Transverse colon (tissue), 4 donors: ENCODE results near the gene TEX30. TPM values are rescaled to one million over a fixed set of nuclear protein-coding genes. Genes with fewer than 3 reads are reported as not detected.

Experiments used
- DNase-seq: peaks from one replicate; pipeline ENCODE4 v3.0.0-alpha.2; 2019
- H3K27ac ChIP-seq, 4 donors: fragments of 200-600 bp; sonication (generic); 2 replicates each; pipeline ENCODE4 v1.5.1; 2016 to 2018; ENCODE audit warnings: inconsistent platforms in 4 of 4
- H3K27me3 ChIP-seq: fragments of 200-600 bp; sonication (generic); 2 replicates; pipeline ENCODE4 v1.5.1; 2017; ENCODE audit warnings: inconsistent platforms
- H3K36me3 ChIP-seq, 4 donors: fragments of 200-600 bp; sonication (generic); 2 replicates each; pipeline ENCODE4 v1.5.1; 2017 to 2019; ENCODE audit warnings: inconsistent platforms in 4 of 4
- H3K4me1 ChIP-seq, 4 donors: fragments of 200-600 bp; sonication (generic); 2 replicates each; pipeline ENCODE4 v1.5.1; 2017 to 2020; ENCODE audit warnings: inconsistent platforms in 4 of 4
- H3K4me3 ChIP-seq, 4 donors: fragments of 200-600 bp; sonication (generic); 1 replicate in 1 of 4; 2 replicates in 3 of 4; pipeline versions ENCODE4 v1.5.1 to v1.6.1; 2017 to 2019; ENCODE audit warnings: inconsistent platforms in 4 of 4
- H3K9me3 ChIP-seq, 2 donors: fragments of 200-600 bp; sonication (generic); 2 replicates each; pipeline ENCODE4 v1.5.1; 2017 to 2019; ENCODE audit warnings: inconsistent platforms in 2 of 2
- EP300 ChIP-seq: sonication (generic); formaldehyde crosslinking; IDR thresholded peaks from one replicate; pipeline ENCODE4 v1.6.1; 2017; ENCODE audit warnings: antibody characterized with exemption, low read depth
- POLR2A ChIP-seq: fragments of 450-650 bp; IDR thresholded peaks from one replicate; pipeline ENCODE4 v1.6.1; 2016; ENCODE audit warnings: antibody characterized with exemption, mild to moderate bottlenecking, moderate library complexity
- POLR2AphosphoS5 ChIP-seq, 3 donors: sonication (generic); formaldehyde crosslinking; IDR thresholded peaks; one replicate each; pipeline ENCODE4 v1.6.1; 2016; ENCODE audit warnings: antibody characterized with exemption in 3 of 3
- WGBS, 2 donors: methylation state at CpG; one replicate each; pipeline ENCODE4 v1.1.5; 2018; ENCODE audit warnings: low coverage in 1 of 2; 5-methylcytosine and 5-hydroxymethylcytosine counted together
- in situ Hi-C, 4 donors: fragments of 200-750 bp; cut with MboI; loops; one replicate each; pipeline versions ENCODE4 v1.15.0 to v1.15.1; 2017; ENCODE audit warnings: low sequenced_read_pairs in 3 of 4, low pct_ligation_motif_present in 1 of 4, low pct_unique_long_range_greater_than_20kb in 1 of 4
- intact Hi-C: fragments of 100-400 bp; cut with DNase I; formaldehyde crosslinking; loops from one replicate; pipeline ENCODE4 v1.15.1; 2023; ENCODE audit warnings: low total_unique reads
- total RNA-seq, 4 donors: library from RNA; depleted of rRNA; stranded (reverse); fragments of >200 nt; gene quantifications; one replicate each; pipeline ENCODE4 v1.1.0, GENCODE V29; 2016
- TF ChIP-seq, protein P1 (sequence below), 5 experiments: fragments of 200-600 bp in 3 of 5; fragments of 450-650 bp in 2 of 5; sonication (generic) in 3 of 5; IDR thresholded peaks; 1 replicate in 2 of 5; 2 replicates in 3 of 5; pipeline ENCODE4 v1.5.1; 2016 to 2017; ENCODE audit warnings: antibody characterized with exemption in 5 of 5, inconsistent platforms in 3 of 5, mild to moderate bottlenecking in 2 of 5, moderate library complexity in 1 of 5

TEX30 gene
- total RNA-seq, 4 donors from 2014 or later = 5.4 to 6.0 (median 6.0) TPM; not detected in 1

DNA sequence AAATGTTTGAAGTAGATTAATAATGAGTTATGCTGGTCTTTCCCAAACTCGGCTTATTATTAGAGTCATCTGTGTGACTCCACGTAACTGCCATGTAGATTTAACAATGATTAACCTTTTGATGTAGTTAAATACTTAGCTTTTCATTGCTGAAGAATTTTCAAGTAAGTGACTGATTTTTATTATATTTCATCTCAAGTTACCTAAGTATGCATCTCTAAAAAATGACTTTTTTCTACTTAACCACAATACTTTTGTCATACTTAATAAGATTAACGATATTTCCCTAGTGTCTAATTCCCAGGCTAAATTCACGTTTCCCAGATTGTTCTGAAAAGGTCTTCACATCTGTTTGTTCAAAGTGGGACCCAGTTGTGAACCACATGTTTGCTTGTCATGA lies 43.1 kb upstream of the TEX30 start:
- in situ Hi-C loops (no loop called here), intact Hi-C loops (no loop called here)
- H3K27ac ChIP-seq = no peak overlapping the region
- H3K4me1 ChIP-seq = peaks cover 0 to 3% (median 0%) of the 10 kb centered on the region in 4 donors
- WGBS, 2 donors = 86 to 93% methylated on average over 4 of the region's 4 CpGs
- DNase-seq = no peak
- no peaks in the 10 kb centered on the region for H3K27me3 ChIP-seq
- H3K36me3 ChIP-seq = peaks cover 0 to 29% (median 2%) of the 10 kb centered on the region in 4 donors
- H3K4me3 ChIP-seq = no peak overlapping the region
- TF ChIP-seq POLR2A (no peak), POLR2AphosphoS5 (IDR thresholded peaks at IDR 0.05) (no peak)
- peaks cover 0 to 2% of the 10 kb centered on the region in 2 donors for H3K9me3 ChIP-seq

DNA sequence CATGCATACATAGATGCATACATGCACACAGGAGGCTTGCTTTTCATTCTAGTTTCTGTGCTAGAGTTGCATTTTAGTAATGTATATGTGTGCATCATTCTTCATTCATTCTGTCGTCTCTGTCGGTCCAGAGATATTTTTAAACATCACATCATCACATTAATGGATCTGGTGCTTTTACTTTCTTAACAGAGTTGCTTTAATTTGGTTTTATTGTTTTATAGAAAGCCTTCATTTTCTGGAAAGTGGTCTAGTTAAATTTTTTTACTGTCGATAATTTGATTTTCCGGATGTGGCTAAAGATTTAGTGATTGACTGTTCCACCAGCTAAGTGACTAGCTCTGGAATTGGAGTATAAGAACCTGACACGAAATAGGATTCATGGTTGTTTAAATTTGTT lies 42.2 kb upstream of the TEX30 start:
- DNase-seq = no peak
- H3K36me3 ChIP-seq = peaks cover 0 to 28% (median 2%) of the 10 kb centered on the region in 4 donors
- WGBS, 2 donors = 94% methylated on average over 5 of the region's 5 CpGs
- H3K27ac ChIP-seq = no peak overlapping the region
- in situ Hi-C loops (no loop called here), intact Hi-C loops (no loop called here)
- H3K9me3 ChIP-seq = peaks cover 0 to 9% of the 10 kb centered on the region in 2 donors
- peaks cover 0 to 3% (median 0%) of the 10 kb centered on the region in 4 donors for H3K4me1 ChIP-seq
- no peak for TF ChIP-seq EP300
- no peaks in the 10 kb centered on the region for H3K27me3 ChIP-seq
- no peak overlapping the region for H3K4me3 ChIP-seq

DNA sequence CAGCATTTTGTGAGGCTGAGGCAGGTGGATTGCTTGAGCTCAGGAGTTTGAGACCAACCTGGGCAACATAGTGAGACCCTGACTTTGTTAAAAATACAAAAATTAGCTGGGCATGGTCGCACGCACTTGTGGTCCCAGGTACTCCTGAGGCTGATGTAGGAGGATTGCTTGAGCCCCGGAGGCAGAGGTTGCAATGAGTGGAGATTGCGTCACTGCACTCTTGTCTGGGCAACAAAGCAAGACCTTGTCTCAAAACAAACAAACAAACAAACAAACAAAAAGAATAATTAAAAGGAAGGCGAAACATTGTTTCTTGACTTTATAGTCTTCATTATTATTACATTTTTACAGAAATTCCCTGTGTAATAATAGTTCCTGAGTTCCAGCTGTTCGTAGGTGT lies 41.2 kb upstream of the TEX30 start:
- H3K4me3 ChIP-seq = no peak overlapping the region
- no peak overlapping the region for H3K27ac ChIP-seq
- TF ChIP-seq POLR2A = no peak
- no peak for TF ChIP-seq EP300
- no peak for TF ChIP-seq POLR2AphosphoS5 (IDR thresholded peaks at IDR 0.05)
- TF ChIP-seq, protein P1, sequence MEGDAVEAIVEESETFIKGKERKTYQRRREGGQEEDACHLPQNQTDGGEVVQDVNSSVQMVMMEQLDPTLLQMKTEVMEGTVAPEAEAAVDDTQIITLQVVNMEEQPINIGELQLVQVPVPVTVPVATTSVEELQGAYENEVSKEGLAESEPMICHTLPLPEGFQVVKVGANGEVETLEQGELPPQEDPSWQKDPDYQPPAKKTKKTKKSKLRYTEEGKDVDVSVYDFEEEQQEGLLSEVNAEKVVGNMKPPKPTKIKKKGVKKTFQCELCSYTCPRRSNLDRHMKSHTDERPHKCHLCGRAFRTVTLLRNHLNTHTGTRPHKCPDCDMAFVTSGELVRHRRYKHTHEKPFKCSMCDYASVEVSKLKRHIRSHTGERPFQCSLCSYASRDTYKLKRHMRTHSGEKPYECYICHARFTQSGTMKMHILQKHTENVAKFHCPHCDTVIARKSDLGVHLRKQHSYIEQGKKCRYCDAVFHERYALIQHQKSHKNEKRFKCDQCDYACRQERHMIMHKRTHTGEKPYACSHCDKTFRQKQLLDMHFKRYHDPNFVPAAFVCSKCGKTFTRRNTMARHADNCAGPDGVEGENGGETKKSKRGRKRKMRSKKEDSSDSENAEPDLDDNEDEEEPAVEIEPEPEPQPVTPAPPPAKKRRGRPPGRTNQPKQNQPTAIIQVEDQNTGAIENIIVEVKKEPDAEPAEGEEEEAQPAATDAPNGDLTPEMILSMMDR (IDR thresholded peaks at IDR 0.05) = no peak
- DNase-seq = no peak
- H3K36me3 ChIP-seq = peaks cover 0 to 33% (median 2%) of the 10 kb centered on the region in 4 donors
- WGBS, 2 donors = 85 to 90% methylated on average over 6 of the region's 6 CpGs
- intact Hi-C loops (no loop called here), in situ Hi-C loops (no loop called here)
- H3K27me3 ChIP-seq = no peaks in the 10 kb centered on the region
- peaks cover 0 to 9% of the 10 kb centered on the region in 2 donors for H3K9me3 ChIP-seq
- H3K4me1 ChIP-seq = peaks cover 0 to 3% (median 0%) of the 10 kb centered on the region in 4 donors

DNA sequence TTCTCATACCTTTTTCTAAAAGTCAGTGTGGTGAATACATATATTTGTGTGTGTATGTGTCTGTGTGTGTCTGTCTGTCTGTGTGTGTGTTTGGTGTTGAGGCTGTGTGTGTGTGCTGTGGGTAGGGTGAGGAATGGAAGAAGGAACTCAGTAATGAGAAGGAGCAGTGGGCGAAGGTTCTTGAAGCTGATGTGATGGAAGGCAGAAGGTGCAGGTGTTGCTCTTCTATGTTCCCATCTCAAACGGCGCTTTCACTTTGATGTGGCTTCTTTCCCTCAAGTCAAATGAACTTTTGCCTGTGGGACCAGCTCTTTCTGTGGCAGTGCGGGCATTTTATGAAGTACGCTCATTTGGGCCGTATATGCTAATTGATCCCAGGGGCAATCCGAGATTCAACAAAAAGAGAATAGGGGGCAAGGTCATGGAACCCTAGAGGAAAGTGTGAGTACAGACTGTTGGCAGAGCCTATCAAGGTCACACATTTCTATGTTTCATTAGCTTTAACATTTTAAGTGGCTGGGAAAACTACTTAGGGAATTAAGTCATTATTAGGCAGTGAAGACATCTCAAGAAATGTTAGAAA lies 40.5 kb upstream of the TEX30 start:
- H3K9me3 ChIP-seq = peaks cover 0 to 9% of the 10 kb centered on the region in 2 donors
- 80 to 89% methylated on average over 5 to 7 of the region's 7 CpGs for WGBS, 2 donors
- in situ Hi-C loops = no loop called here
- intact Hi-C loops = no loop called here
- TF ChIP-seq POLR2AphosphoS5 (IDR thresholded peaks at IDR 0.05) (no peak), EP300 (no peak), POLR2A (no peak)
- TF ChIP-seq, protein P1 (IDR thresholded peaks at IDR 0.05) = no peak
- no peak overlapping the region for H3K4me3 ChIP-seq
- DNase-seq = no peak
- H3K27me3 ChIP-seq = no peaks in the 10 kb centered on the region
- H3K36me3 ChIP-seq = peaks cover 0 to 33% (median 2%) of the 10 kb centered on the region in 4 donors
- peaks cover 0 to 3% (median 0%) of the 10 kb centered on the region in 4 donors for H3K4me1 ChIP-seq
- no peak overlapping the region for H3K27ac ChIP-seq

DNA sequence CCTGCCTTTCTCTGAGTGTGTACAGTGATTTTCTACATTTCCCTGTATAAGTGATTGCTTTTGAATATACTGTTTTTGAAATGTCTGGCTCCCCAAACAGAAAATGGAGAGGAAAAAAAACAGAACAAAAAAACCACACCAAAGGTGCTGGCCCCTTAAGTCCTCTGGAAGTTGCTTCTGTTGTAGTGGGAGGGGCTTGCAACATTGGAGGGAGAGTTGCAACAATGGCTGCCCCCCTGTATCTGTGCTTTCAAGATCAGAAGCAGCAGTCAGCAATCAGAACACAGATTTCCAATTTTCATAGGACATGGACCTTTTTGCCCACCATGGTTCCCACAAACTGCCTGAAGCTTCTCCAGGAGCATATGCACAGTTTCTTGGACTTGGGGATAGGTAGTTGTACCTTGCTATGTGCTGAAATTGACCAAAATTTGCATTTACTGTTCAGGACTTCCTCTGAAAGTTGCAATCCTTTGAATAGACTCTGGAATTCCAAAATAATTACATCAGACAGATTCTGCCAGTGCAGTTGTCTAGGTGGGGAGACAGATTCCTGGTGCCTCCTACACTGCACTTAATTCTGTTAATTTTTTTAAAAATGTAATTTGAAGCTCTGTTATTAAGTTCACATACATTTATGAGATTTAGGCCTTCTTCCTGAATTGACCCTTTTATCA lies 39.2 kb upstream of the TEX30 start:
- no peak overlapping the region for H3K4me3 ChIP-seq
- H3K9me3 ChIP-seq = peaks cover 0 to 9% of the 10 kb centered on the region in 2 donors
- H3K27me3 ChIP-seq = no peaks in the 10 kb centered on the region
- intact Hi-C loops = no loop called here
- no peak for DNase-seq
- H3K36me3 ChIP-seq = peaks cover 0 to 31% (median 2%) of the 10 kb centered on the region in 4 donors
- peaks cover 0 to 9% (median 0%) of the 10 kb centered on the region in 4 donors for H3K4me1 ChIP-seq
- H3K27ac ChIP-seq = no peak overlapping the region
- TF ChIP-seq POLR2AphosphoS5 (IDR thresholded peaks at IDR 0.05) = no peak
- no peak for TF ChIP-seq POLR2A
- TF ChIP-seq, protein P1 (IDR thresholded peaks at IDR 0.05) = no peak
- no peak for TF ChIP-seq EP300
- in situ Hi-C loops = no loop called here
